ENCODE data around the gene YIF1A. TPM values are rescaled to one million over a fixed set of nuclear protein-coding genes. Genes with fewer than 3 reads are reported as not detected.
"Not testable (repeated sequence)": the region's sequence is repeated elsewhere in the genome, so short reads cannot be mapped to it uniquely, and the experiment has no call there.

YIF1A gene
- total and polyA plus RNA-seq, 2 donors = 62.0 to 84.7 TPM

DNA sequence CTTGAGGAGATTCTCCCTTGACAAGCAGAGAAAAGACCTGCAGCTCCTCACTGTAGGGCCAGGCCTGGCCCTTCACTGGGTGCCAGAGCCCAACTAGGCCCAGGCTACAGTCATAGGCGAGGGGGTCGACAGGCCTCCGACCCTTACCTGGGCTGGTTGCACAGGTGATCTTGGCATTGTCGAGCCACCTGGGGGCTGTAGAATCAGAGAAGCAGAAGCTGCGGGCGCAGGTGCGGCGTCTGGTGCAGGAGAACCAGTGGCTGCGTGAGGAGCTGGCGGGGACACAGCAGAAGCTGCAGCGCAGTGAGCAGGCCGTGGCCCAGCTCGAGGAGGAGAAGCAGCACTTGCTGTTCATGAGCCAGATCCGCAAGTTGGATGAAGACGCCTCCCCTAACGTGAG, 27.4 kb downstream of the YIF1A start:
- DNase-seq (ENCODE audit: extremely low spot score) = no peak
- 90% methylated on average over 16 of the region's 16 CpGs for WGBS
- no peak overlapping the region for H3K27ac ChIP-seq (ENCODE audit: low read depth)
- no peak overlapping the region for H3K4me3 ChIP-seq (ENCODE audit: low read depth, low read length)
- no peaks in the 10 kb centered on the region for H3K36me3 ChIP-seq (ENCODE audit: insufficient read depth)
- no peaks in the 10 kb centered on the region for H3K4me1 ChIP-seq (ENCODE audit: insufficient read depth)

DNA sequence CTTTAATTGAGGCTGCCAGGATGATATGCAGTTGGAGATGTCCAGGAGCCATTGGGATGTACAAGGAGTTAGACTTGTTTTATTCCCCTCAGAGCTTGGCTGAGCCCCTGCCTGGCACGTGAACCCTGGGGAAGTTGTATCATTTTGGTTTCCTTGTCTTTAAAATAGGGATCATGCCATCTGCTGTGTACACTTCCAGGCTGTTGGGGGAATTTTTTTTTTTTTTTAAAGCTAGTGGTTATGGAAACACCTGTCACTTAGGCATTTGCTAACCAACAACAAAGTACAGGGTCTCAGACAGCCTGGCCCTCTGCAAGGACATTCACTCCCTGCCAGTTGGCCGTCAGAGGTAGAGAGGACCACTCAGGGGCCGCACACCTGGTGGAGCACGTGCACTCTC, 29.0 kb downstream of the YIF1A start:
- no peak overlapping the region for H3K27ac ChIP-seq (ENCODE audit: low read depth)
- no peak for DNase-seq (ENCODE audit: extremely low spot score)
- H3K36me3 ChIP-seq (ENCODE audit: insufficient read depth) = no peaks in the 10 kb centered on the region
- H3K4me3 ChIP-seq (ENCODE audit: low read depth, low read length) = no peak overlapping the region
- WGBS = 90% methylated on average over 4 of the region's 4 CpGs
- H3K4me1 ChIP-seq (ENCODE audit: insufficient read depth) = no peaks in the 10 kb centered on the region

DNA sequence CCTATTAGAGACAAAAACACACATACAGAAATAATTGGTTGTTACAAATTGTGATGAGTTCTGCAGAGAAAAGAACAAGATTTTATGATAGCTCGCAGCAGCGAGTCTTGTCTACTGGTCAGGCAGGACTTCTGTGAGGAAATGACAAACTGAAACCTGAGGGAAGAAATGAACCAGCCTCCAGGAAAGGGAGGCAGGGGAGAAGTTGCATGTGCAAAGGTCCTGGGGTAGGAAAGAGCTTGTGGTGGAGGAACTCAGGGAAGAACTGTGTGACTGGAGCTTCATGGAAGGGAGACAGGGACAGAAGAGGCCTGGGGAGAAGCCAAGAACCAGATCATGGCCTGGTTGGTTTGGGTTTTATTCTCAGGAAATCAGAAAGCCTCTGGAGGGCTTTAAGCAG, 29.7 kb downstream of the YIF1A start:
- DNase-seq (ENCODE audit: extremely low spot score) = no peak
- Histone ChIP-seq H3K4me1 (ENCODE audit: insufficient read depth) (no peaks in the 10 kb centered on the region), H3K4me3 (ENCODE audit: low read depth, low read length) (no peak overlapping the region), H3K36me3 (ENCODE audit: insufficient read depth) (no peaks in the 10 kb centered on the region), H3K27ac (ENCODE audit: low read depth) (no peak overlapping the region)
- WGBS = 99% methylated on average over 2 of the region's 2 CpGs

DNA sequence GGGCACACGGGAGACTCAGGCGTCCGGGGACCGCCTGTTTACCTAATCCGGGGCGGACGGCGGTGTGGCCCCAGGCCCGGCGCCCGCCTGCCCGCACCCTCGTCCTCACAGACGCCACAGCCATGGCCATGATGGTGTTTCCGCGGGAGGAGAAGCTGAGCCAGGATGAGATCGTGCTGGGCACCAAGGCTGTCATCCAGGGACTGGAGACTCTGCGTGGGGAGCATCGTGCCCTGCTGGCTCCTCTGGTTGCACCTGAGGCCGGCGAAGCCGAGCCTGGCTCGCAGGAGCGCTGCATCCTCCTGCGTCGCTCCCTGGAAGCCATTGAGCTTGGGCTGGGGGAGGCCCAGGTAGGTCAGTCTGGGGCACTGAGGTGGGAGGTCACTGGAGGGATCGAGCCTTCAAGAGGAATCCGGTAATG, 30.5 kb downstream of the YIF1A start:
- Histone ChIP-seq H3K27ac (ENCODE audit: low read depth) (peak overlapping the region; percentile 51), H3K4me3 (ENCODE audit: low read depth, low read length) (peak overlapping the region; percentile 90), H3K4me1 (ENCODE audit: insufficient read depth) (no peaks in the 10 kb centered on the region), H3K36me3 (ENCODE audit: insufficient read depth) (no peaks in the 10 kb centered on the region)
- no peak for DNase-seq (ENCODE audit: extremely low spot score)
- WGBS = 4% methylated on average over 28 of the region's 28 CpGs

DNA sequence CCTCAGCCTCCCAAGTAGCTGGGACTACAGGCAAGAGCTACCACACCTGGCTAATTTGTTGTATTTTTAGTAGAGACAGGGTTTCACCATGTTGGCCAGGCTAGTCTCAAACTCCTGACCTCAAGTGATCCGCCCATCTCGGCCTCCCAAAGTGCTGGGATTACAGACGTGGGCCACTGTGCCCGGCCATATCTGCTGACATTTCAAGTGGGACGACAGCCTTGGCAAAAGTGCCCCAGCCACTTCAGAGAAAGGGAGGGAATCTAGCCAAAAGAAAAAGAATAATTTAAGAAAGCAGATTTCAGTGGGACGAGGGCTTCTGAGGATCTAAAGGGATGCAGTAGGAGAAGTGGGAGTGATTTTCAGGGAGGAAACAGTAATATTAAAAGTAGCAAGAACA, 35.9 kb downstream of the YIF1A start:
- H3K27ac ChIP-seq (ENCODE audit: low read depth); H3K4me3 ChIP-seq (ENCODE audit: low read depth, low read length); H3K4me1 ChIP-seq (ENCODE audit: insufficient read depth); DNase-seq (ENCODE audit: extremely low spot score); H3K36me3 ChIP-seq (ENCODE audit: insufficient read depth): not testable (repeated sequence)
- 72% methylated on average over 6 of the region's 6 CpGs for WGBS

DNA sequence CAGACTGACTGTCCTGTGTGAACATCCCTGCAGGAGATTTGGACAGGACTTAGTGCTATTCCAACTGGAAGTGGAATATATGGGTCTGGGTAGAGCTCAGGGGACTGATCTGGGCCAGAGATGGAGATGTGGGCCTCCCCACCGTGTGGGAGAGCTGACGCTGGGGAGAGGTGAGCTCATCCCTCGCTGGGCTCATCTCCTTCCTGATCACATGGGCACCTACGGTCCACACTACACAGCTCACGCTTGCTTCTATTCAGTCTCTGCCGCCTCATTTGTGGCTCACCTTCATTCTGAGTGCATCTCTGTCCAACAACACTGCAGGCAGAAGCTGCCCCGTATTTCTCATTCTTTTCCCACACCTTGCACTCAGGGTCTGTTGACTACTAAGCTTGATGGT, 37.1 kb downstream of the YIF1A start:
- Histone ChIP-seq H3K36me3 (ENCODE audit: insufficient read depth) (no peaks in the 10 kb centered on the region), H3K4me3 (ENCODE audit: low read depth, low read length) (no peak overlapping the region), H3K4me1 (ENCODE audit: insufficient read depth) (no peaks in the 10 kb centered on the region), H3K27ac (ENCODE audit: low read depth) (no peak overlapping the region)
- 68% methylated on average over 7 of the region's 7 CpGs for WGBS
- DNase-seq (ENCODE audit: extremely low spot score) = no peak

DNA sequence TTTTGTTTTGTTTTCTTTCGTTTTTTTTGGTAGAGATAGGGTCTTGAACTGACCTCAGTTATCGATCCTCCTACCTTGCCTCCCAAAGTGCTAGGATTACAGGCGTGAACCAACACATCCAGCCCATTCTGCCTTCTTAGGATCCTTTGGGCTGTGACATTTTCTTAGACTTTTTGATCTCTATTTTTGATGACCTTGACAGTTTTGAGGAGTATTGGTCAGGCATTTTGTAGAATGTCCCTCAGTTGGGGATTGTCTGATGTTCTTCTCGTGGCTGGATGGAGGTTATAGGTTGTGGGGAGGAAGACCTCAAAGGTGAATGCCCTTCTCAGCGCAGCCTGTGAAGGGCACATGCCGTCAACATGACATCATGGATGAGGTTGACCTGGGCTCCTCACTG, 40.0 kb downstream of the YIF1A start:
- DNase-seq (ENCODE audit: extremely low spot score) = no peak
- H3K4me3 ChIP-seq (ENCODE audit: low read depth, low read length) = no peak overlapping the region
- WGBS = 91% methylated on average over 6 of the region's 6 CpGs

DNA sequence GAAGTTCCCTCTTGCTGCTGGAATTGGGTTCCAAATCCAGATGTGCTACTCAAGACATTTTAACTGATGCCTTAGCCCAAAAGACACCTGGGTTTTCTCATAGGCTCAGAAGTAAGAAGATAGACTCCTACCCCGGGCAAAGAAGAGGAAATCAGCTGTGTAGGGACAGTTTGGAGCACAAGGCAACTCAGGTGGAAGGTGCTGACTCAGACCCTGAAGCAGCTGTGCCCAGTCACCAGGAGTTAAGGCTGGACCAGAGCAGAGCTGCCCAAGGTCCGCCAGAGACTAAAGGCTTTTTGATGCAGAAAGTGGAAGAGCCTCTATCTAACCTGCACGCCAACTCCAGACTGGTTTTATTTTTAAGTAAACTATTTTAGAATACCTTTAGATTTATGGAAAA, 41.1 kb downstream of the YIF1A start:
- H3K36me3 ChIP-seq (ENCODE audit: insufficient read depth) = peaks cover 2% of the 10 kb centered on the region
- no peak overlapping the region for H3K27ac ChIP-seq (ENCODE audit: low read depth)
- 87% methylated on average over 3 of the region's 3 CpGs for WGBS
- no peak for DNase-seq (ENCODE audit: extremely low spot score)
- H3K4me3 ChIP-seq (ENCODE audit: low read depth, low read length) = no peak overlapping the region
- no peaks in the 10 kb centered on the region for H3K4me1 ChIP-seq (ENCODE audit: insufficient read depth)

More for the DNA sequence above, 40.0 kb downstream of the YIF1A start:
- Histone ChIP-seq H3K4me1 (ENCODE audit: insufficient read depth) (no peaks in the 10 kb centered on the region), H3K27ac (ENCODE audit: low read depth) (no peak overlapping the region), H3K36me3 (ENCODE audit: insufficient read depth) (no peaks in the 10 kb centered on the region)

DNA sequence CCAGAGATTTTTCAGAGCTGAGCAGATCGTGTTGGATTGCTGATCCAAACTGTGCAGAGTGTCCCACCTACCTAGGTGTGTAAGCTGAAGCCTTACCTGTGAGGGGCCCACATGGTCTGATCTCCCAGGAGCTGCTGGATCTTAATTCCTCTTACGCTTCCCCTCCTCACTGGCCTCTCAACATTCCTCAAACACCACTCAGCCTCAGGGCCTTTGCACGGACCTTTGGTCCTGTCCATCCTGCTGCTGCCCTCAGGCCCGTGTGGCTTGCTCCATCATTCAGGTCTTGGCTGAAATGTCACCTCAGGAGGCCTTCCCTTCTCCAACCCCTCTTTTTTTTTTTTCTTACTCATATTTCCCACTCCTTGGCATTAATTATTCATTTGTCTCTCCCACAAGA, 41.6 kb downstream of the YIF1A start:
- H3K4me3 ChIP-seq (ENCODE audit: low read depth, low read length) = no peak overlapping the region
- peaks cover 2% of the 10 kb centered on the region for H3K36me3 ChIP-seq (ENCODE audit: insufficient read depth)
- H3K27ac ChIP-seq (ENCODE audit: low read depth) = no peak overlapping the region
- no peak for DNase-seq (ENCODE audit: extremely low spot score)
- no peaks in the 10 kb centered on the region for H3K4me1 ChIP-seq (ENCODE audit: insufficient read depth)
- WGBS = 95% methylated on average over 4 of the region's 4 CpGs

DNA sequence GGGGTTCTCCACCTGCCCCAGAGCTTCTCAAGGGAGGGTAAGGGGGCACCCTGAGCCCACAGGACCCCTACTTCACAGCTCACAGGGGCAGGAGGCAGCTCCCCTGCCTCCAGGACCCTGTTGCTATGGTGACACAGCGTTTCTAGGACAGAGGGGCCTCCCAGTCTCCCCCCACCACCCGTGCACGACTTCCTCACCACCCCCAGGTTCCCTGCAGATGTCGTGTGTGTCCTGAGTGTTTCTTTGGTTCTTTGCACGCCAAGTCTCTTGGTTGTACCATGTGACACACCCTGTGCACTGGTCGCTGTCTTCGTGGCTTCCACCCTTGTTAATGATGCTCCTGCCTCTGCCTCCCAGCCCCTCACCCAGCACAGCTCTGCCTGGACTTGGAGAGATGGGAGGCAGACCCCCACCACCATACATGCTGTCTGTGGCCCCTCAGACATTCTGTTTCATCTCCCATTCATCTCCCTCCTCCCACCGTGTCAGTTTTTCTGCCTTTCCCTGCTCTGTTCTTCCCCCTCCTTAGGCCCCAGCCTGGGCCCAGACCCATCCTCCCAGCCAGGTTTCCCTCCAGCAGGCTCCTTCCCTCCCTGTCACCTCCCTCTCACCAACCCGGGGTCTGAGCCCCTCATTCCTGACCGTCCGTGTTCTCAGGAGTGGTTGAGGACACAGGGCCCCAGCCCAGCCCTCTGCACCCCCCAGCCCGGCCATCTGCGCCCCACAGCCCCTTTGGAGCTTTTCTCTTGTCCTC, 45.0 kb downstream of the YIF1A start:
- Histone ChIP-seq H3K36me3 (ENCODE audit: insufficient read depth) (peaks cover 2% of the 10 kb centered on the region), H3K4me1 (ENCODE audit: insufficient read depth) (no peaks in the 10 kb centered on the region), H3K27ac (ENCODE audit: low read depth) (no peak overlapping the region), H3K4me3 (ENCODE audit: low read depth, low read length) (no peak overlapping the region)
- DNase-seq (ENCODE audit: extremely low spot score) = no peak
- WGBS = 70% methylated on average over 13 of the region's 13 CpGs

DNA sequence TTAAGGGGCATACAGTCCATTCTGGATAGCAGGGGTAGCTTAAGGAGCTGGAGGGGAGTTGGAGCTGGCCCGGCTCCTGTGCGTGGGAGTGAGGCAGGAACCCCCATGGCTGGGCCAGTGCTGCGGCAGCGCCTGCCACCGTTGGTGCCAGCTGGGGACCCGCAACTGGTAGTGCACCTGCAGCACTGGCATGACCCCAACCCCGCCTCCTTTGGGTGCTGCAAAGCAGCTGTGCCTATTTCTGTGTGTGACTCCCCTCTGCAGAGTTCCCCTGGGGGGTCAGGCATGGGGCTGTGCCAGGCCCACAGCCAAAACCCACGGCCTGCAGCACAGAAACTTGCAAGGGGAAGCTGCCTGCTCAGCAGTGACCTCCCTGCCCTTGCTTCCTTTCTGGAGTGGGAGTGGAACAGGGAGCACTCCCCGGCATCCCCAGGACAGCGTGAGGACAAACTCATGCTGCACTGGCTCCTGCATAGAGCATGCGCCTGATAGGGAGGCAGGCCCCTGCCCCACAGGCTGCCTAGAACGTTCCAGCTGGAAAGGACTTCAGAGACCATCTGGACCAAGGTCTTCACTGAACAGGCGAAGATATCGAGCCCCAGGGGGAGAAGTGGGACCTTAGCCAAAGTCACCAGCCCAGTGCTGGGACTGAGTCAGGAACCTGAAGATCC, 46.7 kb downstream of the YIF1A start:
- Histone ChIP-seq H3K36me3 (ENCODE audit: insufficient read depth) (peaks cover 2% of the 10 kb centered on the region), H3K4me3 (ENCODE audit: low read depth, low read length) (no peak overlapping the region), H3K4me1 (ENCODE audit: insufficient read depth) (no peaks in the 10 kb centered on the region), H3K27ac (ENCODE audit: low read depth) (no peak overlapping the region)
- no peak for DNase-seq (ENCODE audit: extremely low spot score)
- WGBS = 81% methylated on average over 14 of the region's 14 CpGs

DNA sequence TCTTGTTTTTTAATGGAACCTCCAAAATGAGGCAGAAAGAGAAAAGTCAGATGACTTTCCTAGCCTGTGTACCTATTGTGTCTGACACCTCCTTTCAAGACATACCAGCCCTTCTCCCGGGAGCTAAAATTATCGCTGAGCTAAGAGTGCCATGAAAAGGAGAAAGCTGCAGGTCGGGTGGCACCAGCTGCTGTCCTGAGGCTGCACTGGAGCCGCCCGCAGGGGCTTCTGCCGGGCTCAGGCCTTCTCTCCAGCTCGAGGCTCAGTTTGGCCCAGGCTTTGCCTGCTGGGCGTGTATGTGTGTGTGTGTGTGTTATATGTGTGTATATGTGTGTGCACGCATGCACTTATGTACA, 48.2 kb downstream of the YIF1A start:
- H3K4me1 ChIP-seq (ENCODE audit: insufficient read depth) = no peaks in the 10 kb centered on the region
- 87% methylated on average over 9 of the region's 9 CpGs for WGBS
- H3K4me3 ChIP-seq (ENCODE audit: low read depth, low read length) = no peak overlapping the region
- no peak overlapping the region for H3K27ac ChIP-seq (ENCODE audit: low read depth)
- peaks cover 2% of the 10 kb centered on the region for H3K36me3 ChIP-seq (ENCODE audit: insufficient read depth)
- DNase-seq (ENCODE audit: extremely low spot score) = no peak

DNA sequence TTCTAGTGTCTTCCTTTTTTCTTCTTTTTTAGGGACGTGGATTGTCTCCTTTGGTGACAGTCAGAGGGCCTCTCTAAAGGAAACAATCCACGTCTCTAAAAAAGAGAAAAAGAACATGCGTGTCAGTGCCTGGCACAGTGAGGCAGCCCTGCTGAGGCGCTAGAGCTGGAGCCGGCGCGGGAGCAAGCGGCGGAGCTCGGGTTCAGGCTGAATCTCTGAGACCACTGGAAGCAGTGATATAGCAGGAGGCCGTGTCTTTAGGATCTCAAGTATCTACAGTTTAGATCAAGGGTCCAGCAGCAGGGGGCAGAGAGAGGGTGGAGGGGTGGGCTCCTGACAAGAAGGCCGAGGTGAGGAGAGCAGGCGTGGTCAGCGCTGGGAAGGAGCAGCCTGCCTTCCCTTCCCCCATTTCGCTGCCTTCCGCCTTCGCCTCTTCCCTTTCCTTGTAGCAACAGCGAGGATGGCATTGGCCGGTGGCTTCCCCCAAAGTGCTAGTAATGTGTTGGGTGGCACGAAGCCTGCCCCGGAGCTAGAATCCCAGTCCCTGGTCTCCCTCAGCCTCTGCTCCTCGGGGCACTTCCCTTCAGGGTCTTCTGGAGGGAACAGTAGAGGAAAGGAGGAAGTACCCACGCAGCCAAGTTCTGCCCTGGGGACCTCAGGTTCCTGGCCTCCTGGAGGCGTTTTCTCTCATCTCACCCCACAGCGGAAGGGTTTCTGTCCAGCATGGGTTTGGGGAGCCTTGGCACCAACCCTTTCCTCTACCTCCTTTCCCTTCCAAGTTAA, 48.8 kb downstream of the YIF1A start:
- peaks cover 2% of the 10 kb centered on the region for H3K36me3 ChIP-seq (ENCODE audit: insufficient read depth)
- no peak for DNase-seq (ENCODE audit: extremely low spot score)
- WGBS = 84% methylated on average over 25 of the region's 25 CpGs
- H3K27ac ChIP-seq (ENCODE audit: low read depth) = no peak overlapping the region
- no peak overlapping the region for H3K4me3 ChIP-seq (ENCODE audit: low read depth, low read length)
- no peaks in the 10 kb centered on the region for H3K4me1 ChIP-seq (ENCODE audit: insufficient read depth)

DNA sequence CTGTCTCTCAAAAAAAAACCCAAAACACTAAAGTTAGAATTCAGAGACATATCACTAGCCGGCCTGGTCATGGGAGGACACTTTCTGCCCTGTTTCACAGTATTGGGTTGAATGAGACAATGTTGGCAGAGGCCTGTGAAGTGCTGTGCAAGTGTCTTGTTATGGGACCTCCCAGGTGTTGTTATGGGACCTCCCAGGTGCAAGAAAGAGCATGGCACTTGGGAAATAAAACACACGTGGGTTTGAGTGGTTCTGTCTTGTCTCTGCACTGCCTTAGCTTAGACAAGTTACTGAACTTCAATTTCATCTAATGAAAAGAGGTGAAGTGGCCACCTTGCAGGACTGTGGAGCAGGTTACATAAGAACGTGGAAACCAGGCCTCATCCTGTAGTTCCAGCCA, 49.4 kb downstream of the YIF1A start:
- Histone ChIP-seq H3K27ac (ENCODE audit: low read depth) (no peak overlapping the region), H3K4me1 (ENCODE audit: insufficient read depth) (no peaks in the 10 kb centered on the region), H3K36me3 (ENCODE audit: insufficient read depth) (peaks cover 2% of the 10 kb centered on the region), H3K4me3 (ENCODE audit: low read depth, low read length) (no peak overlapping the region)
- DNase-seq (ENCODE audit: extremely low spot score) = no peak
- 76% methylated on average over 3 of the region's 3 CpGs for WGBS

All from urinary bladder (tissue), 4 donors.